ENCODE results near the gene MIPOL1.

Gene MIPOL1

GRCh38 chr14:37592482-37593408 is 395.0 kb downstream of the MIPOL1 start:
- H3K4me3 ChIP-seq (ENCODE audit: low read length) = peak overlapping the region; percentile 62

GRCh38 chr14:37593511-37594237 is 395.9 kb downstream of the MIPOL1 start:
- peak; percentile 35 for DNase-seq (ENCODE audit: low read depth)
- peak overlapping the region; percentile 62 for H3K4me3 ChIP-seq (ENCODE audit: low read length)
- TF ChIP-seq CTCF (IDR thresholded peaks at IDR 0.05; ENCODE audit: insufficient read depth, low read depth, low read length, missing control alignments) = no peak

More at GRCh38 chr14:37592482-37593408, 395.0 kb downstream of the MIPOL1 start:
- DNase-seq (ENCODE audit: low read depth) = peak; percentile 45
- TF ChIP-seq CTCF (IDR thresholded peaks at IDR 0.05; ENCODE audit: insufficient read depth, low read depth, low read length, missing control alignments) = no peak

- peak overlapping the region; percentile 62 for H3K4me3 ChIP-seq (ENCODE audit: low read length)
- peak; percentile 93 for DNase-seq (ENCODE audit: low read depth)
- TF ChIP-seq CTCF (IDR thresholded peaks at IDR 0.05; ENCODE audit: insufficient read depth, low read depth, low read length, missing control alignments) = peak; percentile 90
Observed at GRCh38 chr14:37594238-37594970, 396.7 kb downstream of the MIPOL1 start.

- peak within 1 kb of the TSS; percentile 62 for H3K4me3 ChIP-seq (ENCODE audit: low read length)
- no peak for TF ChIP-seq CTCF (IDR thresholded peaks at IDR 0.05; ENCODE audit: insufficient read depth, low read depth, low read length, missing control alignments)
- peak; percentile 79 for DNase-seq (ENCODE audit: low read depth)
Observed at GRCh38 chr14:37594971-37595808, 397.5 kb downstream of the MIPOL1 start, which contains the start of the genes FOXA1 and TTC6. Gene FOXA1 (minus strand): TSS chr14:37595249. CDS start chr14:37594972, 277 bp downstream. Gene TTC6 (plus strand): TSS chr14:37595629. CDS start chr14:37622065, 26,436 bp downstream.

GRCh38 chr14:37595809-37596621 is 398.3 kb downstream of the MIPOL1 start:
- H3K4me3 ChIP-seq (ENCODE audit: low read length) = peak overlapping the region; percentile 62
- TF ChIP-seq CTCF (IDR thresholded peaks at IDR 0.05; ENCODE audit: insufficient read depth, low read depth, low read length, missing control alignments) = no peak
- peak; percentile 96 for DNase-seq (ENCODE audit: low read depth)
